IMR-90 (cell line): ENCODE data around the gene MSH5. TPM values are rescaled to one million over a fixed set of nuclear protein-coding genes. Genes with fewer than 3 reads are reported as not detected.

Source experiments
- ATAC-seq: fragments of 200-7000 bp; cut with Tn5 transposase; 2 replicates; pipeline ENCODE4 v1.9.1; 2020; ENCODE audit warnings: low read depth, mild to moderate bottlenecking, moderate library complexity
- BruUV-seq: library from RNA; stranded (reverse); fragments of 400-500 nt; replicated peaks from 2 replicates; lab custom pipeline; 2021; lab: Mats Ljungman, UMichigan
- CTCF ChIA-PET: fragments of 300-600 bp; formaldehyde crosslinking; extraction: SDS; loops from one replicate; lab custom pipeline; 2021; ENCODE audit warnings: antibody characterized with exemption; lab: Yijun Ruan, JAX
- POLR2A ChIA-PET: fragments of 300-600 bp; sonication (Branson Sonifier 250); formaldehyde crosslinking; loops from one replicate; lab custom pipeline; 2022; ENCODE audit warnings: antibody characterized with exemption; ENCODE audit not compliant: unreplicated experiment; lab: Charles Lee
- DNase-seq: peaks from one replicate; pipeline ENCODE4 v3.0.0; 2013
- H2AFZ ChIP-seq: replicated peaks from 2 replicates; pipeline ENCODE3; 2013; ENCODE audit warnings: low read length, mild to moderate bottlenecking; ENCODE audit not compliant: poor library complexity
- H2AK5ac ChIP-seq: 2 replicates; pipeline ENCODE4 v1.6.1; 2013; ENCODE audit warnings: low read depth, low read length, inconsistent platforms
- H2AK9ac ChIP-seq: replicated peaks from 2 replicates; pipeline ENCODE3; 2013; ENCODE audit warnings: mild to moderate bottlenecking, low read depth, low read length, moderate library complexity; ENCODE audit not compliant: poor library complexity
- H2BK120ac ChIP-seq: 2 replicates; pipeline ENCODE4 v1.6.1; 2013; ENCODE audit warnings: low read depth, low read length, inconsistent platforms
- H2BK15ac ChIP-seq: 3 replicates; pipeline ENCODE4 v1.6.1; 2013; ENCODE audit warnings: low read depth, low read length, inconsistent platforms
- H2BK20ac ChIP-seq: 2 replicates; pipeline ENCODE4 v1.6.1; 2013; ENCODE audit warnings: low read depth, mild to moderate bottlenecking, inconsistent platforms, low read length, moderate library complexity
- H2BK5ac ChIP-seq: 2 replicates; pipeline ENCODE4 v1.6.1; 2013; ENCODE audit warnings: mild to moderate bottlenecking, low read depth, low read length, inconsistent platforms; ENCODE audit not compliant: poor library complexity, severe bottlenecking
- H3K14ac ChIP-seq: replicated peaks from 2 replicates; pipeline ENCODE4 v1.6.1; 2013; ENCODE audit warnings: low read depth, low read length, inconsistent platforms
- H3K18ac ChIP-seq: 2 replicates; pipeline ENCODE4 v1.6.1; 2013; ENCODE audit warnings: low read depth, low read length, control low read depth
- H3K23ac ChIP-seq: 2 replicates; pipeline ENCODE4 v1.6.1; 2013; ENCODE audit warnings: low read depth, low read length, inconsistent platforms
- H3K27ac ChIP-seq: 2 replicates; pipeline ENCODE4 v1.5.1; 2013; ENCODE audit warnings: mild to moderate bottlenecking, control low read depth, low read length; ENCODE audit not compliant: insufficient read depth
- H3K27me3 ChIP-seq: 2 replicates; pipeline ENCODE4 v1.6.1; 2013; ENCODE audit warnings: low read length; ENCODE audit not compliant: control insufficient read depth, insufficient read depth
- H3K36me3 ChIP-seq: 2 replicates; pipeline ENCODE4 v1.6.1; 2013; ENCODE audit warnings: low read length, mixed read lengths; ENCODE audit not compliant: control insufficient read depth, insufficient read depth
- H3K4ac ChIP-seq: 2 replicates; pipeline ENCODE4 v1.6.1; 2013; ENCODE audit warnings: low read depth, low read length, inconsistent platforms
- H3K4me1 ChIP-seq: 2 replicates; pipeline ENCODE4 v1.6.1; 2013; ENCODE audit warnings: low read length, mixed read lengths; ENCODE audit not compliant: control insufficient read depth, insufficient read depth
- H3K4me2 ChIP-seq: 2 replicates; pipeline ENCODE4 v1.6.1; 2013; ENCODE audit warnings: low read depth, mild to moderate bottlenecking, control low read depth, low read length, moderate library complexity
- H3K4me3 ChIP-seq: 2 replicates; pipeline ENCODE4 v1.5.1; 2013; ENCODE audit warnings: low read depth, mild to moderate bottlenecking, control low read depth, low read length, moderate library complexity; ENCODE audit not compliant: insufficient read depth
- H3K56ac ChIP-seq: 2 replicates; pipeline ENCODE4 v1.6.1; 2013; ENCODE audit warnings: low read length, inconsistent platforms; ENCODE audit not compliant: insufficient read depth; ENCODE audit errors: extremely low read depth
- H3K79me1 ChIP-seq, 2 experiments: 2 replicates each; pipeline ENCODE4 v1.6.1; 2013; ENCODE audit warnings: low read length in 2 of 2, inconsistent platforms in 1 of 2, low read depth in 1 of 2
- H3K9ac ChIP-seq: 2 replicates; pipeline ENCODE4 v1.6.1; 2013; ENCODE audit warnings: low read depth, low read length, control low read depth
- H3K9me1 ChIP-seq: 2 replicates; pipeline ENCODE4 v1.6.1; 2013; ENCODE audit warnings: low read length, inconsistent platforms; ENCODE audit not compliant: insufficient read depth
- H3K9me3 ChIP-seq: 2 replicates; pipeline ENCODE4 v1.6.1; 2013; ENCODE audit warnings: low read length; ENCODE audit not compliant: control insufficient read depth, insufficient read depth
- H4K20me1 ChIP-seq: 2 replicates; pipeline ENCODE4 v1.6.1; 2013; ENCODE audit warnings: low read length, inconsistent platforms; ENCODE audit not compliant: insufficient read depth
- H4K5ac ChIP-seq: 2 replicates; pipeline ENCODE4 v1.6.1; 2013; ENCODE audit warnings: mild to moderate bottlenecking, low read depth, low read length, control low read depth
- H4K8ac ChIP-seq, 2 experiments: 2 replicates each; pipeline ENCODE4 v1.6.1; 2013; ENCODE audit warnings: low read depth in 2 of 2, low read length in 2 of 2, control low read depth in 1 of 2, inconsistent platforms in 1 of 2
- H4K91ac ChIP-seq: 2 replicates; pipeline ENCODE4 v1.6.1; 2013; ENCODE audit warnings: low read depth, low read length, inconsistent platforms; ENCODE audit not compliant: insufficient read depth
- BHLHE40 ChIP-seq: fragments of 150-350 bp; IDR thresholded peaks from 2 replicates; pipeline ENCODE4 v1.6.1; 2016; ENCODE audit warnings: mild to moderate bottlenecking, low read depth, low read length
- CHD1 ChIP-seq: IDR thresholded peaks from 2 replicates; pipeline ENCODE4 v1.6.1; 2012; ENCODE audit warnings: low read depth, low read length, improper control_type of control experiment
- RFX5 ChIP-seq: IDR thresholded peaks from 2 replicates; pipeline ENCODE4 v1.8.0; 2012; ENCODE audit warnings: low read depth, mild to moderate bottlenecking, low read length, moderate library complexity
- USF2 ChIP-seq: fragments of 150-350 bp; IDR thresholded peaks from 2 replicates; pipeline ENCODE4 v1.6.1; 2017; ENCODE audit warnings: mild to moderate bottlenecking, antibody characterized with exemption, low read length, low read depth
- WGBS, 2 experiments: methylation state at CpG; one replicate each; pipeline versions ENCODE4 v1.1.5 to v1.1.7; 2013; ENCODE audit warnings: missing lambda C conversion rate in 2 of 2; ENCODE audit not compliant: insufficient read length in 1 of 2; ENCODE audit errors: extremely low coverage in 2 of 2; 5-methylcytosine and 5-hydroxymethylcytosine counted together
- dilution Hi-C: fragments of 300-500 bp; cut with HindIII; formaldehyde crosslinking; loops from one replicate; pipeline ENCODE4 v1.14.3; 2018; ENCODE audit warnings: low sequenced_read_pairs; ENCODE audit not compliant: unreplicated experiment
- in situ Hi-C: fragments of 300-500 bp; cut with MboI; formaldehyde crosslinking; loops from 3 replicates; pipeline ENCODE4 v1.14.3; 2019; ENCODE audit warnings: low sequenced_read_pairs, inconsistent platforms, mixed read lengths
- intact Hi-C: fragments of 100-400 bp; cut with micrococcal nuclease; formaldehyde crosslinking; loops from 2 replicates; pipeline ENCODE4 v1.10.0; 2022
- polyA plus RNA-seq, 3 experiments: library from polyadenylated mRNA; depleted of rRNA; stranded (reverse); fragments of >200 nt; gene quantifications; 2 replicates each; pipeline ENCODE4 v1.2.3, GENCODE V29; 2012; ENCODE audit warnings: low replicate concordance in 1 of 3
- total RNA-seq: library from RNA; depleted of rRNA; stranded (reverse); fragments of >200 nt; gene quantifications from 2 replicates; pipeline ENCODE4 v1.2.3, GENCODE V29; 2012

Gene MSH5
- total and polyA plus RNA-seq, 2 of the 4 experiments (the other 2 are of a cell fraction), result 5.6 to 15.7 TPM

DNA sequence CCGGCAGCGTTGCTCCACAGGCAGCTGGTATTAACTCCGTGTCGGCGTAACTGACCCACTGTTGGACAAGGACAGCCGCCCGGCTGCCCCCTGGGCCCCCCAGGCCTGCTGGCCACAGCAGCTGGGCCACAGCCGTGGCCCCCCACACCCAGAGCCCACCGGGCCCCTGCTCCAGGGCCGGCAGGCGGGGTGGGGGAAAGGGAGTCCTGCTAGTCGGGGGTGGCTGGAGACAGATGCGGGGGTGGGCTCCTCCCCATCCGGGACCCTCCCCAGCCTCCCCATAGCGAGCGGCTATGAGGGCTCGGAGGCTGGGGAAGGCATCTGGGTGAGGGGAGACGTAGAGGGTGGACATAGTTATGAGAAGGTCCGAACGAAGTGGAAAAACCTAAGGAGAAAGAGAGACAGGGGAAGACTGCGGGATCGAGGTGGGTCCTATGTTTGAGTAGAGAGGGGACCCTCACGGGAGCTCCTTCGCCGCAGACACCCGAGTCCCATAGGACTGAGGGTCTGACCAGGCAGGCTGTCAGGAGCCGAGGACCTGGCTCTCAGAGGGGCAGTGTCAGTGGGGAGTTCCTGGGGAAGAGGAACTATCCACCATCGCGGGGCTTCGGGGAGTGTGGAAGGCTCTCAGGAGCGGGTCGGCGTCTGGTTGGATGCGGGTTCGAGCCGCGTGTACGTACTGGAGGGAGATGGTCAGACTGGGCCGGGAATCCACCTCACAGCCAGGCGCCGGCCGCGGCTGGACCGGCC, 55.2 kb downstream of the MSH5 start:
- TSS peak; percentile 68 for BruUV-seq

More for the DNA sequence above, 55.2 kb downstream of the MSH5 start:
- H3K9me1 ChIP-seq, result 0 out of 2 replicates have a peak, but pooled peaks cover 3% of the 10 kb centered on the region
- peak overlapping the region; percentile 100 for H2AK9ac ChIP-seq
- H3K18ac ChIP-seq, result peak overlapping the region; percentile 9; the same call in 1 of the 2 replicates
- H3K9ac ChIP-seq, result peak overlapping the region; percentile 93
- peak overlapping the region; percentile 77 for H3K4me3 ChIP-seq
- no peak for TF ChIP-seq RFX5
- no peak for TF ChIP-seq BHLHE40
- TF ChIP-seq USF2, result no peak
- no peak for TF ChIP-seq CHD1
- peak overlapping the region; percentile 75 for H3K23ac ChIP-seq
- peaks cover 0 to 48% of the 10 kb centered on the region in 2 experiments for H3K79me1 ChIP-seq
- H4K20me1 ChIP-seq, result no peaks in the 10 kb centered on the region
- H4K91ac ChIP-seq, result peak overlapping the region; percentile 94
- H3K4me2 ChIP-seq, result peak overlapping the region; percentile 98
- ATAC-seq (peak; percentile 51), DNase-seq (no peak)
- H3K36me3 ChIP-seq, result peaks cover 15% of the 10 kb centered on the region
- H2BK5ac ChIP-seq, result peak overlapping the region; percentile 100
- no peak overlapping the region for H2BK15ac ChIP-seq
- peak overlapping the region; percentile 100 for H2AFZ ChIP-seq
- in situ Hi-C loops, result no loop called here
- intact Hi-C loops, result loop anchor here (1.0 to 2.0 kb wide), 2 partner anchors 32 to 56 kb away; partner anchors contain the start of gene HSPA1B
- dilution Hi-C loops, result no loop called here
- H2BK120ac ChIP-seq, result peak overlapping the region; percentile 1; the same call in 1 of the 2 replicates
- no peaks in the 10 kb centered on the region; the same call in 1 of the 2 replicates for H3K4me1 ChIP-seq
- peak overlapping the region; percentile 98 for H3K4ac ChIP-seq
- H4K5ac ChIP-seq, result peak overlapping the region; percentile 79
- peak overlapping the region; percentile 98 for H2AK5ac ChIP-seq
- POLR2A ChIA-PET, result interaction anchor here (0.6 kb wide), 1 partner anchor 188 kb away, joined by 3 read pairs; no protein-coding TSS in a partner anchor
- H4K8ac ChIP-seq, result peak overlapping the region; percentile 81 to 82
- H3K27ac ChIP-seq, result peak overlapping the region; percentile 97
- H3K56ac ChIP-seq, result peak overlapping the region; percentile 80
- no peaks in the 10 kb centered on the region for H3K27me3 ChIP-seq
- H3K9me3 ChIP-seq, result no peaks in the 10 kb centered on the region
- 0 out of 2 replicates have a peak overlapping the region, but pooled peaks have one; percentile 21 for H2BK20ac ChIP-seq
- CTCF ChIA-PET, result interaction anchor here (1.1 to 1.6 kb wide), 2 partner anchors 11 to 20 kb away, joined by 4 to 10 read pairs; partner anchors contain the start of gene LSM2
- peak overlapping the region; percentile 87 for H3K14ac ChIP-seq
- WGBS, 2 experiments, result 0% methylated on average over 18 of the region's 44 CpGs; no CpG with 5 or more reads in 1 of the 2 experiments
